Fibroblast of pulmonary artery (primary cell): ENCODE results near the gene USP37.
A peak's percentile ranks its signal among the peaks of the same experiment; 100 is the strongest.

Experiments
- DNase-seq: peaks from one replicate; pipeline ENCODE4 v3.0.0-alpha.2; 2010; ENCODE audit warnings: low read depth
- H3K4me3 ChIP-seq: replicated peaks from 2 replicates; pipeline ENCODE4 v1.5.1; 2011; ENCODE audit warnings: low read depth, mild to moderate bottlenecking, control low read depth, low read length, moderate library complexity
- CTCF ChIP-seq: IDR thresholded peaks from 2 replicates; pipeline ENCODE4 v1.5.1; 2011; ENCODE audit warnings: mild to moderate bottlenecking, control low read depth, low read length, inconsistent platforms; ENCODE audit errors: missing control alignments

The USP37 gene

GRCh38 chr2:218523651-218524050 is 44.5 kb downstream of the USP37 start:
- no peak for DNase-seq
- no peak for TF ChIP-seq CTCF
- H3K4me3 ChIP-seq = no peak overlapping the region

- no peak for TF ChIP-seq CTCF
- DNase-seq = no peak
- no peak overlapping the region for H3K4me3 ChIP-seq
Measured at GRCh38 chr2:218518876-218519275, 49.3 kb downstream of the USP37 start.

GRCh38 chr2:218517434-218518206 is 50.5 kb downstream of the USP37 start:
- H3K4me3 ChIP-seq = no peak overlapping the region
- peak; percentile 17 for DNase-seq
- TF ChIP-seq CTCF = no peak

- peak; percentile 24 for DNase-seq
- no peak overlapping the region for H3K4me3 ChIP-seq
- TF ChIP-seq CTCF = peak; percentile 39
Measured at GRCh38 chr2:218516614-218517013, 51.5 kb downstream of the USP37 start.

GRCh38 chr2:218513676-218514075 is 54.5 kb downstream of the USP37 start:
- no peak for TF ChIP-seq CTCF
- DNase-seq = no peak
- H3K4me3 ChIP-seq = no peak overlapping the region

GRCh38 chr2:218508299-218508698 is 59.9 kb downstream of the USP37 start:
- H3K4me3 ChIP-seq = no peak overlapping the region
- TF ChIP-seq CTCF = no peak
- no peak for DNase-seq
